ENCODE measurements around the gene KRT4.

Gene KRT4

GRCh38 chr12:52825961-52826360 is 12.0 kb upstream of the KRT4 start:
- no peak overlapping the region for H3K27ac ChIP-seq (ENCODE audit: insufficient read depth in 1 of 2, low read depth in 1 of 2, low read length in 2 of 2, poor library complexity in 1 of 2, severe bottlenecking in 2 of 2)
- CTCF ChIA-PET, result no interaction called here
- WGBS (ENCODE audit: insufficient coverage), result 92% methylated on average over 4 of the region's 4 CpGs
- H3K27me3 ChIP-seq (replicated peaks in 2 of 5; ENCODE audit: control insufficient read depth in 4 of 5, insufficient read depth in 5 of 5, low read length in 4 of 5), result peaks cover 0 to 9% (median 3%) of the 10 kb centered on the region in 5 experiments
- POLR2A ChIA-PET, result no interaction called here
- H3K9me3 ChIP-seq (ENCODE audit: control extremely low read depth in 1 of 5, control insufficient read depth in 4 of 5, insufficient read depth in 2 of 5, low read depth in 1 of 5, low read length in 4 of 5), result no peaks in the 10 kb centered on the region
- H3K36me3 ChIP-seq (ENCODE audit: control insufficient read depth in 4 of 4, insufficient read depth in 4 of 4, low read length in 3 of 4), result no peaks in the 10 kb centered on the region
- H3K4me3 ChIP-seq (ENCODE audit: control insufficient read depth in 1 of 7, extremely low read depth in 1 of 7, insufficient read depth in 4 of 7, low read depth in 2 of 7, low read length in 6 of 7), result no peak overlapping the region
- H3K4me1 ChIP-seq (ENCODE audit: control extremely low read depth in 1 of 4, control insufficient read depth in 4 of 4, insufficient read depth in 4 of 4, low read length in 3 of 4), result no peaks in the 10 kb centered on the region
- DNase-seq, result no peak

DNA sequence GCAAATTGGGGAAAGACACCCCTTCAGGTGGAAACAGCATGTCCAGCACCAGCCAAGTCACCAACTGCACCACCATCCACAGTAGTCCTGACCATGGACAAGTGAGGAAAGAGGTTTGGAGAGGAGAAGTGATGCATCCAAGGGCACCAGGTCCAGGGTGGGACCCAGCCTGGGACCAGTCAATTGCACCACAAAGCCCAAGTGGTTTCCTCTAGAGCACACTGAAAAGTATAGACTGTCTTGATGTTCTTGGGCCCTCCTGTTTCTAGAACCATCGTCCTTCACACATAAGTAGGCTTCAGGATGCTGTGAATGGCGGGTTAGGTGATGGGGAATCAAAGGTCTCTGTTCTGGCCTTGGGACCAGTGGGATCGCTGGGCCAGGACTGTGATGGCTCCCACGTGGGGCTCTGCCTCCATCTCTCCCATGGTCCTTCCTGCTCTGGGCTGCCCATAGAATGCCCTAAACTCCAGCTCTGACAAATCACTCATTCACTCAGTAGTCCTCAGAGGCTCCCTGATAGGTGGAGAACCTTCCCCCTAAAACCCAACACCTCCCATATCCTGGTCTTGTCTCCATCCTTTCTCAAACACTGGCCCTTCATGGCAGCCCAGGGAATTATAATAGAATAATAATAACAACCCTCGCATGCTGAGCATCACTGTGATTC is 11.0 kb upstream of the KRT4 start:
- no peak for DNase-seq
- WGBS (ENCODE audit: insufficient coverage), result 95% methylated on average over 5 of the region's 5 CpGs
- Histone ChIP-seq H3K36me3 (ENCODE audit: control insufficient read depth in 4 of 4, insufficient read depth in 4 of 4, low read length in 3 of 4) (no peaks in the 10 kb centered on the region), H3K9me3 (ENCODE audit: control extremely low read depth in 1 of 5, control insufficient read depth in 4 of 5, insufficient read depth in 2 of 5, low read depth in 1 of 5, low read length in 4 of 5) (no peaks in the 10 kb centered on the region), H3K27me3 (replicated peaks in 2 of 5; ENCODE audit: control insufficient read depth in 4 of 5, insufficient read depth in 5 of 5, low read length in 4 of 5) (peaks cover 0 to 8% (median 3%) of the 10 kb centered on the region in 5 experiments), H3K4me3 (ENCODE audit: control insufficient read depth in 1 of 7, extremely low read depth in 1 of 7, insufficient read depth in 4 of 7, low read depth in 2 of 7, low read length in 6 of 7) (no peak overlapping the region), H3K4me1 (ENCODE audit: control extremely low read depth in 1 of 4, control insufficient read depth in 4 of 4, insufficient read depth in 4 of 4, low read length in 3 of 4) (no peaks in the 10 kb centered on the region), H3K27ac (ENCODE audit: insufficient read depth in 1 of 2, low read depth in 1 of 2, low read length in 2 of 2, poor library complexity in 1 of 2, severe bottlenecking in 2 of 2) (no peak overlapping the region)
- ChIA-PET POLR2A (no interaction called here), CTCF (no interaction called here)

- Histone ChIP-seq H3K9me3 (ENCODE audit: control extremely low read depth in 1 of 5, control insufficient read depth in 4 of 5, insufficient read depth in 2 of 5, low read depth in 1 of 5, low read length in 4 of 5) (no peaks in the 10 kb centered on the region), H3K4me1 (ENCODE audit: control extremely low read depth in 1 of 4, control insufficient read depth in 4 of 4, insufficient read depth in 4 of 4, low read length in 3 of 4) (no peaks in the 10 kb centered on the region), H3K27ac (ENCODE audit: insufficient read depth in 1 of 2, low read depth in 1 of 2, low read length in 2 of 2, poor library complexity in 1 of 2, severe bottlenecking in 2 of 2) (no peak overlapping the region), H3K27me3 (replicated peaks in 2 of 5; ENCODE audit: control insufficient read depth in 4 of 5, insufficient read depth in 5 of 5, low read length in 4 of 5) (peaks cover 0 to 8% (median 3%) of the 10 kb centered on the region in 5 experiments), H3K4me3 (ENCODE audit: control insufficient read depth in 1 of 7, extremely low read depth in 1 of 7, insufficient read depth in 4 of 7, low read depth in 2 of 7, low read length in 6 of 7) (no peak overlapping the region), H3K36me3 (ENCODE audit: control insufficient read depth in 4 of 4, insufficient read depth in 4 of 4, low read length in 3 of 4) (no peaks in the 10 kb centered on the region)
- 96% methylated on average over 15 of the region's 15 CpGs for WGBS (ENCODE audit: insufficient coverage)
- ChIA-PET POLR2A (interaction anchor here (0.6 kb wide), 1 partner anchor 970 kb away, joined by 4 read pairs; no protein-coding TSS in a partner anchor), CTCF (interaction anchor here (1.0 kb wide), 1 partner anchor 14 kb away, joined by 3 read pairs; no protein-coding TSS in a partner anchor)
- no peak for DNase-seq
Observed at GRCh38 chr12:52823761-52824450, 10.0 kb upstream of the KRT4 start.

DNA sequence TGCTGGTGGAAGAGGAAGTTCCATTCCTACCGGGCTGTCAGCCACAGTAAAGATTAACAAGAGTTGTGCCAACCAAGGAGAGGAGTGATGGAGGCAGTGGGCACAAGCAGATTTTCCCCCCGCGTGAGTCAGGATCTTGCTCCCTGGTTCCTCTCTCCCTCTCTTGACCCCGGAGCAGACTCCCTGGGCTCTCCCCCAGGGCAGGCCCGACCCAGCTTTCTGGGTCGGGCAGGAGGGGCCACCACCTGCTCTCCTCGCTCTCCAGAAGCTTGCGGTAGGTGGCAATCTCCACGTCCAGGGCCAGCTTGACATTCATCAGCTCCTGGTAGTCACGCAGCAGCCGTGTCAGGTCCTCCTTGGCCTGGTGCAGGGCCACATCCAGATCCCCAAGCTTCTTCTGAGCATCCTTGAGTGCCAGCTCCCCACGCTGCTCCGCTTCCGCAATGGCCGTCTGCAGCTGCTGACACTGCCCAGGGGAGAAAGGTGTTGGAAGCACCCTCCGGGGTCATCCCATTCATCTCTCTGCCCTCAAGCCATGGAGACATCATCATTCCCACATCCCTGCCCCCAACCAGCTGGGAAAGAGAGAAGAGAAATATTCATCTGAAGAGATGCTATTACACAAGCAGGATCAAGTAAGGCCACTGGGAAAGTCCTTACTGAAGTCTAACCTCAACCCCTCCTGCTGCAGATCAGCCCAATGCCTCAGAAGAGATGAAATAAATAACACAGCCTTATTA is 9.0 kb upstream of the KRT4 start:
- Histone ChIP-seq H3K9me3 (ENCODE audit: control extremely low read depth in 1 of 5, control insufficient read depth in 4 of 5, insufficient read depth in 2 of 5, low read depth in 1 of 5, low read length in 4 of 5) (no peaks in the 10 kb centered on the region), H3K27ac (ENCODE audit: insufficient read depth in 1 of 2, low read depth in 1 of 2, low read length in 2 of 2, poor library complexity in 1 of 2, severe bottlenecking in 2 of 2) (no peak overlapping the region), H3K4me3 (ENCODE audit: control insufficient read depth in 1 of 7, extremely low read depth in 1 of 7, insufficient read depth in 4 of 7, low read depth in 2 of 7, low read length in 6 of 7) (no peak overlapping the region), H3K27me3 (replicated peaks in 2 of 5; ENCODE audit: control insufficient read depth in 4 of 5, insufficient read depth in 5 of 5, low read length in 4 of 5) (peaks cover 0 to 11% (median 7%) of the 10 kb centered on the region in 5 experiments), H3K36me3 (ENCODE audit: control insufficient read depth in 4 of 4, insufficient read depth in 4 of 4, low read length in 3 of 4) (no peaks in the 10 kb centered on the region), H3K4me1 (ENCODE audit: control extremely low read depth in 1 of 4, control insufficient read depth in 4 of 4, insufficient read depth in 4 of 4, low read length in 3 of 4) (no peaks in the 10 kb centered on the region)
- 74% methylated on average over 12 of the region's 16 CpGs for WGBS (ENCODE audit: insufficient coverage)
- DNase-seq, result no peak
- POLR2A ChIA-PET, result no interaction called here
- CTCF ChIA-PET, result no interaction called here

GRCh38 chr12:52821826-52822660 is 8.1 kb upstream of the KRT4 start:
- POLR2A ChIA-PET, result no interaction called here
- DNase-seq, result no peak
- WGBS (ENCODE audit: insufficient coverage), result 92% methylated on average over 5 of the region's 10 CpGs

DNA sequence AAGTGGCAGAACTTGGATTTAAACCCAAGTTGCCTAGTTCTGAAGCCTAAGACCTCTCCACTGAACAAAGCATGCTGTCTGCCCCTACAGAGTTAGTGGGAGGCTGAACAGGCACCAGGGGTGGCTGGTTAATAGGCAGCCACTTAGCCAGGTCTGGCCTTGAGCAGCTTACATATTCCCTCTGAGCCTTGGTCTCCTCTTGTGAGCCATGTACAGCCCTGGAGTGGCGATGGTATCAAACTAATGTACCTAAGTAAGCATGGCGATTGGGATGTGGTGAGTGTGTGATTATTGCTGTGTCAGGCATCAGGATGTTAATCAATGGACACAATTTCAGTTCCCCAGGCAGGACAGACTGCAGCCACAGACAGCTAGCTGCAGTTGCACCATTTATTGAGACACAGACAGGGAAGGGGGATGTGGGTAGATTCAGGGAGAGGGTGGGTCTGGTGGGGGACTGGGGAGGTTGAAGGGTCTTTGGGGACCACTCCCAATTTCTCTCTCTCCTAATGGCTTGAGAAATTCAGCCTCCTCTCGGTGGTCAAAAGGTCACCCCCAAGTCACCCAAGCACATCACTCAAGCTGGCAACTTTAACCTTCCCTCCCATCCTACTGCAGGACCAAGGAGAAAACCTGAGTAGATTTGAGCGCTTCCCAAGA is 7.3 kb upstream of the KRT4 start:
- no peak for DNase-seq
- CTCF ChIA-PET, result interaction anchor here (1.2 kb wide), 1 partner anchor 42 kb away, joined by 3 read pairs; no protein-coding TSS in a partner anchor
- POLR2A ChIA-PET, result no interaction called here
- Histone ChIP-seq H3K4me1 (ENCODE audit: control extremely low read depth in 1 of 4, control insufficient read depth in 4 of 4, insufficient read depth in 4 of 4, low read length in 3 of 4) (no peaks in the 10 kb centered on the region), H3K4me3 (ENCODE audit: control insufficient read depth in 1 of 7, extremely low read depth in 1 of 7, insufficient read depth in 4 of 7, low read depth in 2 of 7, low read length in 6 of 7) (no peak overlapping the region), H3K36me3 (ENCODE audit: control insufficient read depth in 4 of 4, insufficient read depth in 4 of 4, low read length in 3 of 4) (no peaks in the 10 kb centered on the region), H3K27me3 (replicated peaks in 2 of 5; ENCODE audit: control insufficient read depth in 4 of 5, insufficient read depth in 5 of 5, low read length in 4 of 5) (peaks cover 0 to 7% (median 6%) of the 10 kb centered on the region in 5 experiments), H3K9me3 (ENCODE audit: control extremely low read depth in 1 of 5, control insufficient read depth in 4 of 5, insufficient read depth in 2 of 5, low read depth in 1 of 5, low read length in 4 of 5) (no peaks in the 10 kb centered on the region), H3K27ac (ENCODE audit: insufficient read depth in 1 of 2, low read depth in 1 of 2, low read length in 2 of 2, poor library complexity in 1 of 2, severe bottlenecking in 2 of 2) (no peak overlapping the region)
- 93% methylated on average over 4 of the region's 4 CpGs for WGBS (ENCODE audit: insufficient coverage)

More at GRCh38 chr12:52821826-52822660, 8.1 kb upstream of the KRT4 start:
- Histone ChIP-seq H3K4me3 (ENCODE audit: control insufficient read depth in 1 of 7, extremely low read depth in 1 of 7, insufficient read depth in 4 of 7, low read depth in 2 of 7, low read length in 6 of 7) (no peak overlapping the region), H3K4me1 (ENCODE audit: control extremely low read depth in 1 of 4, control insufficient read depth in 4 of 4, insufficient read depth in 4 of 4, low read length in 3 of 4) (no peaks in the 10 kb centered on the region), H3K9me3 (ENCODE audit: control extremely low read depth in 1 of 5, control insufficient read depth in 4 of 5, insufficient read depth in 2 of 5, low read depth in 1 of 5, low read length in 4 of 5) (no peaks in the 10 kb centered on the region), H3K27me3 (replicated peaks in 2 of 5; ENCODE audit: control insufficient read depth in 4 of 5, insufficient read depth in 5 of 5, low read length in 4 of 5) (peaks cover 0 to 10% (median 7%) of the 10 kb centered on the region in 5 experiments), H3K36me3 (ENCODE audit: control insufficient read depth in 4 of 4, insufficient read depth in 4 of 4, low read length in 3 of 4) (no peaks in the 10 kb centered on the region), H3K27ac (ENCODE audit: insufficient read depth in 1 of 2, low read depth in 1 of 2, low read length in 2 of 2, poor library complexity in 1 of 2, severe bottlenecking in 2 of 2) (no peak overlapping the region)
- CTCF ChIA-PET, result no interaction called here
